HTR-8/SVneo (cell line): Measurements from ENCODE around the gene CFAP161.
"Not testable (repeated sequence)": the region's sequence is repeated elsewhere in the genome, so short reads cannot be mapped to it uniquely, and the experiment has no call there.

ENCODE experiments used
- DNase-seq: peaks from one replicate; pipeline ENCODE4 v3.0.0; 2011; ENCODE audit warnings: low spot score, mixed read lengths; ENCODE audit not compliant: insufficient read length
- FAIRE-seq: peaks from 2 replicates; lab custom pipeline; 2011; peaks lifted over from hg19 to GRCh38; lab: Jason Lieb, UNC

The CFAP161 gene

DNA sequence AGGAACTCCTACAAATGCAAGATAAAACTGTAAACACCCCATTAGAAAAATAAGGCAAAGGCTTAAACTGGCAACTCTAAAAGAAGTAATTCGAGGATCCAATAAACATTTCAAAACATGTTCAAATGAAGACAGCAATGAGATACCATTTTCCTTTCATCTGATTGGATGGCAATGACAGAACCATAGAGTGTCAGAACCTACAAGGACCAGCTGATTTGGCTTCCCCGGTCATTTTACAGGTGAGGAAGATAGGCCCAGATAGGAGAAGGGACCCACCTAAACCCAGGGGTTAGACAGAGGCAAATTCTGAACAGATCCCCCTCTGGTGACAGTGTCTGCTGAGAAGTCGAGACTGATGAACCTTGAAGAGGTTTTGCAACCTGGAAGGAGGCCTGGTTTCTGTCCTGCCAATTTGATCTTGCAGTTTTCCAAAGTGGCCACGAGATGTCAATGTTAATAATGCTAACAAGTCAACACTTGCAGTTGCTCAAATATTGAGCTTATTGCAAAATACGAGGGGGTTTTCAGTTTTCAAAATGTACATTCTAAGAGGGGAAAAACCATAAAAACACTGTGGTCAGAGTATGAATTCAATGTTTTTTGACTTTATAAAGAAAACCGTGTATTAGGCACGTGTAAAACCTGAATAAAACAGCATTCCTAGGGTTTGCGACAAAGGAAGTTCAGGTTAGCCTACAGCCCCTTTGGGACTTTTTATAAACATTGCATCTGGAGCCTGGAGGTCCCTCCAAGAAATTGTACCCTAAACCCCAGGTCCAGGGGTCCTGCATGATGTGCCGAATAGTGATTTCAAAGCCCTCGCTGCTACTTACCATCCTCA is 21.5 kb downstream of the CFAP161 start:
- FAIRE-seq (no peak), DNase-seq (peak; percentile 28)

DNA sequence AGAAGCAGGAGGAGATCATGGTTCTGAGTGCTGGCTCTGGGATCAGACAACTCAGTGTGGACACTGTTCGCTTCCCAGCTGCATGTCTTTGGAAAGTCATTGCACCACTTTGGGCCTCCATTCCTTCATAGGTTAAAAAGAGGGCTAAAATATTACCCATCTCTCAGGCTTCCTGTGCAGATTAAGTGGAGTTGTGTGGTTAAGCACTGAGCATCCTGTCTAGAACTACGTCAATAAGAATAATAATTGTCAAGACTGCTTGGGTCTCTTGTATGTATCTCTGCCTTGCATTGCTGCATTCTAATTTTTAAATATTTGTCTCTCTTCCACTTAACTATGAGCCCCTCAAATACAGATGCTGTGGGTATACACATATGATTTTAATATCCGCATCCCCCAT is 22.3 kb downstream of the CFAP161 start:
- DNase-seq = no peak
- FAIRE-seq = no peak

DNA sequence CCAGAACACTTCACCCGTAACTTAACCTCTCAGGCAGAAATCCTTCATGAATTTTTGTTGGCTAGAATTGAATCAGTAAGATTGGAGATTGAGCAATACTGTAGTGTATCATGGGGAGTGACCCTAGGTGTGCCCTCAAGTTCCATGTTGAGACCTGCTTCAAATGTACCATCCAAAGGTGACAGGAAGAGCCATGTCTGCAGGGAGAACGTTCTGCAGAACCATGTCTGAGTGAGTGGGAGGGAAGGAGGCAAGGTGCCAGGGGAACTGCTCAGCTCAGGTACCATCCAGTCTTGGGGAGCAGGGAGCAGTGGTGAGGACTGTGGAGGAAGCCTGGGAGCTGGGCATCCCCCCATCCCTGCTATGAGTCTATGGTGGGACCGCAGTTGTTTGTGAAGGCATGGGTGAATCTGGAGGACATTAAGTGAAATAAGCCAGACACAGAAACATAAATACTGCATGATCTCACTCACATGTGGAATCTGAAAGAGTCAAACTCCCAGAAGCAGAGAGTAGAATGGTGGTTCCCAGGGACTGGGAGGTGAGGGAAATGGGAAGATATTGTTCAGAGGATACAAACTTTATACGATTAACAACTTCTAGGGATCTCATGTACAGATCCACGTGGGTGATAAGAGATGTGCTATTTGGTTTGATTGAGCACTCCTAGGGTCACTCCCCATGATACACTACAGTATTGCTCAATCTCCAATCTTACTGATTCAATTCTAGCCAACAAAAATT is 23.3 kb downstream of the CFAP161 start:
- no peak for DNase-seq
- FAIRE-seq = no peak

DNA sequence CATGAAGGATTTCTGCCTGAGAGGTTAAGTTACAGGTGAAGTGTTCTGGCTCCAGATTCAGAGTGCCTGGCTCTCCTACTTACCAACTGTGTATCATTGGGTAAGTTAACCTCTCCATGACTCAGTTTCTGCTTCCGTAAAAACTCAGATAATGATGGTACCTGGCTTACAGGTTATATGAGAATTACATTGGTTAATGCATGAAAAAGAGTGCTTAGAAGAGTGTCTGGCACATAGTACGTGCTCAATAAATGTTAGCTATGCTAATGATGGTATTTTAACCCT is 23.8 kb downstream of the CFAP161 start:
- FAIRE-seq (no peak), DNase-seq (no peak)

DNA sequence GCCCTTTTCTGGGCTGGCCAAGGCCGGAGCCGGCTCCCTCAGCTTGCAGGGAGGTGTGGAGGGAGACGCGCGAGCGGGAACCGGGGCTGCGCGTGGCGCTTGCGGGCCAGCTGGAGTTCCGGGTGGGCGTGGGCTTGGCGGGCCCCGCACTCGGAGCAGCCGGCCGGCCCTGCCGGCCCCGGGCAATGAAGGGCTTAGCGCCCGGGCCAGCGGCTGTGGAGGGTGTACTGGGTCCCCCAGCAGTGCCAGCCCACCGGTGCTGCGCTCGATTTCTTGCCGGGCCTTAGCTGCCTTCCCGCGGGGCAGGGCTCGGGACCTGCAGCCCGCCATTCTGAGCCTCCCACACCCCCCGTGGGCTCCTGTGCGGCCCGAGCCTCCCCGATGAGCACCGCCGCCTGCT is 24.5 kb downstream of the CFAP161 start:
- DNase-seq = not testable (repeated sequence)

DNA sequence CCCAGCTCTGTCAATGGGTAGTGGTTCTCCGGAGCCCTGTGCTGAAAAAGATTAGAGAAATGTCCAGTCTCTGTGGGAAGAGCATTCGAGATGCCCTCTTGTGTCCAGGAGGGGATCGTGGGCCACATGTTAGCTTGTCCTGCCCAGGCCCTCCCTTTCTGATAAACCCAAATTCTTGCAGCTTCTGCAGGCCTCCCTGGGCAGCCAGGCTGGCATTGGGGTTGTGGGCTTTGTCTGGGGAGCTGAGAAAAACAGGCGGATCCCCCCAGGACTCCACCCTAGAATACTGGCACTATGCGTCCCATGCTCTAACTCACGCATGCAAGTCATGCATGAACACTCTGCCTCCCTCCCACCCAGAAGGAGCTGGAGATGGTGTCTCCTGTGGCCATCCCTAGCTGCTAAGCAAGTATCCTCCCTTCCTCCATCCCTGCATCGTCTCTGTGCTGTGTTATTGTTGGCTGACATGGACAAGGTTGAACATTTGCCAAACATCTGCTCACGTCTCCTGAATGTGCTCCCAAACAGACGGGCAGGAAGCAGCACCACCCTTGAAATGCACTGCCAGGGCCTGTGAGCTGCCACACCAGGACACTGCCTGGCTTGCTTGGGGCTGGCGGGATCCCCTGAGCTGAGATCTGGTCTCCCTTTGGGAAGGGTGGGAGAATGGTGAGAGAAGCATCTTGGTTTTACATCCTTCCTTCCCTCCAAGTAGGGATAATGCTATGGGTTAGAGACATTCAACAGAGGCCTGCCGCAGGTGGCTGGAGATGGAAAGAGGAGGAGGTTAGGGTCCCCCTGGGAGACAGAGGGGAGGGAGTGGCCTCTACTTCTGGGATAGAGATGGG is 26.5 kb downstream of the CFAP161 start:
- FAIRE-seq = no peak
- no peak for DNase-seq

More for the DNA sequence above, 24.5 kb downstream of the CFAP161 start:
- not testable (repeated sequence) for FAIRE-seq

DNA sequence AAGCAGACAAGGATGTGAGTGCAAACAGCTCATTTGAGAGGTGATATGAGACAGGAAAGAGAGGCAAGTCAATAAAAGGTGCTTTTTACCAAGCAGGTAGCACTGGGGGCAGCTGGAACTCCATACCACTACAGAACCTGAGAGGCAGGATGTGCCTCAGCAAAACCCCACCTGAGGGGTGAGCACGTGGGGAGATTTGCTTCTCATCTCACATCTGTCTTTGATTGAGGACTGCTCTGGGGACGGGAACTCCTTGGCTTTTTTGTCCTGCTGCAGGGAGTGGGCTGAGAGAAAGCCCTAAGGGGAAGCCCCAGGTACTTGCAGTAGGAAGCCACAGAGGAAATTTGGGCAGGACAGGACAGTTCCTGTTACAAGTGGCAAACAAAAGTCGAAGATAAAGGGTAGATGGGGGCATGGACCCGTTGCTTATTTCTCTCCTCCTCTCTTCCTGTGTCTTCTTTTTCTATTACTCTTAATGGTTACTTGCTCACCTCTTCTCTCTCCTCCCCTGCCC is 27.1 kb downstream of the CFAP161 start:
- no peak for DNase-seq
- no peak for FAIRE-seq

DNA sequence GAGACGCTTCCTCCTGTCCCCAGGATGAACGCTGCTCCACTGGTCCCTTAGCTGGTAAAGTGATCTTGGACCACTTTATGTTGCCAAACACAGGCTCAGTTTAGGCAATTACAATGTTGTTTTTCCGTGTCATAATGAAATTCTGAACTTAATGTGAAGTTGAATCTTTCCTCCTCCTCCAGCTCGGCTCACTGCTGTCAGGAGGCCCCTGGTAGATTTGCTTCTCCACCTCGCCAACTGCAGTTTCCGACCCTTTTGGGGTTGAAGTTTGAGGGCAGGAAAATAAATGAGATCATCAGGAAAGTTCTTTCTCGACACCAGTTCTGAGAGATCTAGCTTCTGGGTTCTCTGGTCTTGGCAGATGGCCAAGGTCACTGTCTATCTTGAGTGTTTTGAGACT is 27.8 kb downstream of the CFAP161 start:
- FAIRE-seq (no peak), DNase-seq (no peak)

DNA sequence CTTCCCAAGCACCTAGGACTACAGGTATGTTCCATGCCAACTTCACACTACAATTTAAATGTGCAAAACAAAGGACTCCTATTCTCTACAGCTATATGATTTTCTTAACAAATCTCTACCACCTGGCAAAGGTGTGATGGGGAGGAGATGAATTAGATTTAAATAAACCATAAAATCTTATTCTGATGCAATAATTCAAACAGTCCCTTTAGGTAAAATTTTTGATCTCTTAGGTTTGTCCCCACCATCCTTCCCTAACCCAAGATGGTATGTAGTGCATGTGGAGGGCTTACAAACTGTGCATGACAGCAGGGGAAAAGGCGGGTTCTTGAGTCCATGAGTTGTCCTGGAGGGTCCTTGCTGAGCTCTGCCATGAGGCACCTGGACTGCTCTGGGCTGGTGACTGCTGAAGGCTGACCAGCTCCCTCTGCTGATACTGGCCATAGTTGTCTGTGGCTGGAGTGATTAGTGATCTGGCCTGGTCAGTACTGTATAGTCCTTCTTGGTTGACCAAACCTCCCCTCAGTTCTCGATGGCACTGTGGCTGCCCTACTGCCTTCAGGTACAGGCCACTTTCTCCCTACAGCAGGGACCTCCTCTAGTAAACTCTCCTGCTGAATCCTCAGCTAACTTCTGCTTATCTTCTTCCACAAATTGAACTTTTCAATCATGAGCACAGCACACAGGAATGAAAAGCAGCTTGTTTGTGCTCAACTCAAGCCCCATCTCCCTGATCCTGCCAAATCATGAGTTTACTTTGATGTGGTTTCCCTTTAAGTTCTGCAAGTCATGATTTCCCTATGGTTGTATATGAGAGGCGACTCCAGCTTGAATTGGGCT is 30.1 kb downstream of the CFAP161 start:
- DNase-seq = no peak
- FAIRE-seq = no peak

DNA sequence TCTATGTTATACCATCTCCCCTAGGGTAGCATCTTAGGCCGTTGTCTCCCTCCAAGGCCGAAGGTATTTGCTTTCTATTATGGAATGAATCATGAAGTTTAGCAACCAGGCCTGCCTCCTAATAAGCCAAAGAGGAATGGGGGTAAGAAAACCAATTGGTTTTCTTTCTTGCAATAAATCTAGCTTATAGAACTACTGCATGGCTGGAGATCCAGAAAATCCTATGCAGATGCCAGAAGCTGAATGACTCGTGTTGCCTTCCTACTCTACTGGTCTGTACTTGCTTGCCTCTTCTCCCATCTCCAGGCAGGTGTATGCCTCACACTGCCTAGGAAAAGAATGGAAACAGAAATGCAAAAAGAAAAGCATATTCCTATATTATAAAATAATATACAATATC is 31.5 kb downstream of the CFAP161 start:
- DNase-seq (no peak), FAIRE-seq (no peak)

DNA sequence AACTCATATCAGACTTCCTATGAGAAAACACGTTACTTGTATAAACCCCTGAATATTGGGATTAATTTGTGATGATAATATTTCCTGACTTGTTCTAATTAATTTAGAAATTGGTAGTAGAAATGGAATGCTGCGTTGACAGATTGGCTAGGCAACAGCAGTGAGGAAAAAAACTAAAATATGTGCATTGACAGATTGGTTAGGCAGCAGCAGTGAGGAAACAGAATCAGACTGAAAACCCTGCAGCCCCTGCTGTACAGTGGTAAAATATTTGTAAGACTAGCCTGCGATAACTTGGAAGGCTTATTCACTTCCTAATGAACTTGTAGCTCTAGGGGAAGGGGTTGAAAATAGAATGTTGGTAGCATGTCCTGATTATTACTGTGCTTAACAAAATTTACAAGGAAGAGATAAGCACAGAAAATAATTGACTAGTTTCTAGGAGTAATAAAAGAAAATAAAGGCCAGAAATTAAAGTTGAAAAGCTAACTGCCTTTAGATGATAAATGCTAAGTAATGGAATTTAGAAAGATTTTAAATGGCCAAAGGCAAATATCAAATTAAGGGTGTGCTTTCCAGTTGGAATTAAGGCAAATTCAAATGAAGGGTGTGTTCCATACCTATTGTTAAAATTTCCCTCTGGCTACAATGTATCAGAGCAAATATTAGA is 32.7 kb downstream of the CFAP161 start:
- no peak for DNase-seq
- FAIRE-seq = no peak

DNA sequence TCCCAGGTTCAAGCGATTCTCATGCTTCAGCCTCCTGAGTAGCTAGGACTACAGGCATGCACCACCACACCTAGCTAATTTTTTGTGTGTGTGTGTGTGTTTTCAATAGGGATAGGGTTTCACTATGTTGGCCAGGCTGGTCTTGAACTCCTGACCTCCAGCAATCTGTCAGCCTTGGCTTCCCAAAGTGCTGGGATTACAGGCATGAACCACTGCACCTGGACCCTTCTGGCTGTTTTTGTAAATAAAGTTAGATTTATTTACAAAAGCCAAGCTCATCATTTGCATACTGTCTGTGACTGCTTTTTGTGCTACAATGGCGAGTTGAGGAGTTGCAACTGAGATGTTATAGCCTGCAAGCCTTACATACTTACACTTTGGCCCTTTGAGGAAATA is 34.1 kb downstream of the CFAP161 start:
- FAIRE-seq = no peak
- no peak for DNase-seq

DNA sequence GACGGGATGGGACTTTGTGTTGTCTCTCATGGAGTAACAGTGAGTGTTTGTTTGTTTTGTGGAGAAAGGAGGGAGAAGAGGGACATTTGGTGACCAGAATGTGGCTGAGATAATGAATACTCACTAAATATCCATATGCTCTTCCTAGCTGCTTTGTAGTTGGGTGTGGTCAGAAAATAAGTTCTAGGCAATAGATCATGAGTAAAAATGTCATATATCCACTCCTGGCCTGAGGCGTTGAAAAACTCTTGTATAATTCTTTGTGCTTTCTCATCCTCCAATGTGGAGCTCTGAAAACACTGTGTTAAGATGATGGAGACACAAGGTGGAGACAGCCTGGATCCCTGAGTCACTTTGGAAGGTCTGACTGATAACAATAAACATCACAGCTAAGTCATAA is 34.6 kb downstream of the CFAP161 start:
- DNase-seq (no peak), FAIRE-seq (no peak)

DNA sequence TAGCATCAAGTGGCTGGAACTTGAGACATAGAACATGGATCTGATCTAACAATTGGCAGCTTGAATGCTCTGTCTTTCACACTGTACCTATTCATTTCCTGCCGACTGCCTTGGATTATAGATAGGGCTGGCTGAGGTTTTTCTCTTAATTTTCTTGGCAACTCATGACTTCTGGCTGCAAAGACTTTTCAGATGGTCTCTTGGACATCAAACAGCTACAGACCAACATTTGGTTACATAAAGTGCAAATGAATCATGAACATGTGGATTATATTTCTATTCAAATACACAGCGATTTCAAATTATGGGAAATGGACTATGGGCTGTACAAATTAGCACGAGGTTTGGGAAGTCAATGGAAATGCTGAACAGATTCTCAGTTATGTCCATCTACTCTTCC is 36.4 kb downstream of the CFAP161 start:
- FAIRE-seq = no peak
- DNase-seq = no peak

DNA sequence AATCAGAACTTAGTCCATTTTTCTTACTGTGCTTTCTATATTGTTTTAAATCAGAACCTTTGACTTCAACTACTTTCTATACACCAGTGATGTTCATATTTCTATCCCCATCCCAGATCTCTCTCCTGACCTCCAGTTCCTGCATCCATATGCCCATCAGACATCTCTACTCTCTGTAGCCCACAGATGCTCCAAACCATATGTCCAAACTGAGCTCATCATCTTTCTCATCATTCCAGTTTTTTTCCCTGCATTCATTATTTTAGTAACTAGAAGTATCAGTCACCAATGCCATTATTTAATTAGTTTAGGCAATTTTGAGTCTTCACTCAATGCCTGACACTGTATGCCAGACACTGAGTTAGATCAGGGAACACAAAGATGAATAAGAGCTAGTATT is 37.2 kb downstream of the CFAP161 start:
- DNase-seq (no peak), FAIRE-seq (no peak)

DNA sequence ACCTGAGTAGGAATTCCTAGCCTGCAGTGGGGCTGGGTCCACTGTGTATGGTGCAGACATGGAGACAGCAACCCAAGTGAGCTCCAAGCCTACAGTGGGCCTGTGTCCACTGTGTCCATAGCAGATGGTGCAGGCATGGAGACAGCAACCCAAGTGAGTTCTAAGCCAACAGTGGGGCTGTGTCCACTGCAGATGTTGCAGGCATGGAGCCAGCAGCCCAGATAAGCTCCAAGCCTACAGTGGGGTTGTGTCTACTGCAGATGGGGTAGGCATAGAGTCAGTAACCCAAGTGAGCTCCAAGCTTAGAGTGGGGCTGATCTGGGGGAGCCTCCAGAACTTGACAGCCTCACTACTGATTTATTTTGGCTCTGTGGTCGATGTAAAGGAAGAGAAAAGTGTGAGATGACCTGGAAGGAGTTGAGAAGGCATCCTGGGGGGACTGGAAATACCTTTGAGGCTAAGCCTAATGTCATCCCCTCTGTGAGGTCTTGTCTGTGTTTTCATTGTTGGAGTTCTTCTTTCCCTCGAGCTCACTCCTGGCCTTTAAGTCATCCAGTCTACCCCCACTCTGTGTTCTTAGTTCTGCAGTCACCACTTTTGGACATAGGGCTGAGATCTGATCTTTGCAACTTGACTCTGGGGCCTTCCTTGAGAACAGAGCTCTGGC is 40.2 kb downstream of the CFAP161 start:
- FAIRE-seq = no peak
- DNase-seq = no peak

DNA sequence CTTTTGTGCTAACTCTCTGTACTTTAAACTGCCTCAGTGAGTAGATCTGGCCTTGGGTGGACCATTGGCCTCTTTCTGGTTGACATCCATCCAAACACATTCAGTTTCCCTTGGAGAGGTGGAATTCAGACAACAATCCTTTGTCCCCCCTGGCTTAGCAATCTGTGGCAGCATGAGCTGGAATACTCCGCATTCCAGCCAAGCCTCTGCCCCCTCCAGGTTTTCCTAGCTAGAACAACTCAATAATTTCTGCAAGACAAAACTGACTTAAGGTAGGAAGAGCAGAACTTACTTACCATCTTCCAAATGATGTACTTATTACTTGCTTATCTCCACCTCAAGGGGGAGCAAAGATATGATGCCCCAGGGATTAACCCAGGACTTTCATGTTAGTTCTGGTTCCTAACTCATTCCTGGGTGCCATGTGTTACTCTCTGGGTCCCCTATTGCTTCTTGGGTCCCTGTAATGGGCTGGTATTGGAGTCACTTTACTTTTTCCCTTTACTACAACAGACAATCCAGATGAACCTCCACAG is 40.8 kb downstream of the CFAP161 start:
- FAIRE-seq = no peak
- no peak for DNase-seq

DNA sequence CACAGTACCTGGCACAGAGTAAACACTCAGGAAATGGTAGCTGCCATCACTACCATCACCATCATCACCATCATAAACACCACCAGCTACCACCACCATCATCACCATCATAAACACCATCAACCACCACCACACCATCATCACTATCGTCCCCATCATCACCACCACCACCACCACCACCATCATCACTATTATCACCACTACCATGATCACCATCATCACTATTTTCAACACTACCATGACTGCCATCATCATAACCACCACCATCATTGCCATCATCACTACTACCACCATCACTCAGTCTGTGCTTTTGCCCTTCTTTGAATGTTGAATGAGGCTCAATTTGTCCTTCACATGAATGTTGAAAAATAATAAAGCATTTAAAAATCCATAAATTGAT is 41.4 kb downstream of the CFAP161 start:
- no peak for FAIRE-seq

More for the DNA sequence above, 41.4 kb downstream of the CFAP161 start:
- no peak for DNase-seq
